ENCODE data around the gene SPRED2.

The SPRED2 gene

GRCh38 chr2:65379721-65380171 is 52.7 kb downstream of the SPRED2 start:
- no peak for TF ChIP-seq CTCF (IDR thresholded peaks at IDR 0.05; ENCODE audit: low read depth, low read length)
- in situ Hi-C loops (cut with HindIII; ENCODE audit: low sequenced_read_pairs): no loop called here
- H3K4me3 ChIP-seq (ENCODE audit: low read depth, low read length): no peak overlapping the region
- no peak for DNase-seq (ENCODE audit: low read depth, low spot score)

GRCh38 chr2:65379223-65379622 is 53.2 kb downstream of the SPRED2 start:
- in situ Hi-C loops (cut with HindIII; ENCODE audit: low sequenced_read_pairs): no loop called here
- no peak for TF ChIP-seq CTCF (IDR thresholded peaks at IDR 0.05; ENCODE audit: low read depth, low read length)

GRCh38 chr2:65378290-65378689 is 54.1 kb downstream of the SPRED2 start:
- no peak for DNase-seq (ENCODE audit: low read depth, low spot score)
- H3K4me3 ChIP-seq (ENCODE audit: low read depth, low read length): no peak overlapping the region
- in situ Hi-C loops (cut with HindIII; ENCODE audit: low sequenced_read_pairs): no loop called here
- no peak for TF ChIP-seq CTCF (IDR thresholded peaks at IDR 0.05; ENCODE audit: low read depth, low read length)

More at GRCh38 chr2:65379223-65379622, 53.2 kb downstream of the SPRED2 start:
- no peak overlapping the region for H3K4me3 ChIP-seq (ENCODE audit: low read depth, low read length)
- DNase-seq (ENCODE audit: low read depth, low spot score): no peak

DNA sequence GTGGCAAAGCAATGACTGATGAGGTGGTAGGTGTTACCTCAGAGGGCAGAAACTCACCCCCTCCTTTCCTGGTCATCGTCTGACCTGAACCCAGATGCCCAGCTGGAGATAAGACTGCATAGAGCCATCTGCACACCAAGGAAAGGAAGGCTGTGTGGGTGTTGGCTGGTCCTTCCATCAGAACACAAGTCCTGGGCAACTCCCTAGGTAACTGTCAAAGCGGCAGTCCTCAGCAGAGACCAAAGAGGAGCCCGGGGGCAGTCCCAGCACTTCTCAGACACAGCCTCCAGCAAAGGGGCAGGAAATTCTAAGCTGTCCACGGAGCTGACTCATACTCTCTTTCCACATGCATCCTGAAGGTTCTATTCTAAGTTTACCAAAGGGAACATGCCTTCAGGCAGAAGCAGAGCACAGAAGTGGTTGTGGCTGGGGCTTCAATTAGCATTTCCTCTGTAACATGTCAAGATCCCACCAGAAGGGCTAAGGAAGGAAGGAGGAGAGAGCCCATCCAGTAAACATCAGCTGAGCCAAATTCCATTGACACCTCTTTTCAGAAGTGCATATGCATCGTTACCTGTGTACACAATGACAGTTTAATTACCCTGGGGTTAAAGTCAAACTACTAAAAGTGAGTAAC is 54.7 kb downstream of the SPRED2 start:
- no peak overlapping the region for H3K4me3 ChIP-seq (ENCODE audit: low read depth, low read length)
- in situ Hi-C loops (cut with HindIII; ENCODE audit: low sequenced_read_pairs): no loop called here
- no peak for TF ChIP-seq CTCF (IDR thresholded peaks at IDR 0.05; ENCODE audit: low read depth, low read length)
- peak; percentile 75 for DNase-seq (ENCODE audit: low read depth, low spot score)

- H3K4me3 ChIP-seq (ENCODE audit: low read depth, low read length): no peak overlapping the region
- in situ Hi-C loops (cut with HindIII; ENCODE audit: low sequenced_read_pairs): no loop called here
- no peak for TF ChIP-seq CTCF (IDR thresholded peaks at IDR 0.05; ENCODE audit: low read depth, low read length)
- DNase-seq (ENCODE audit: low read depth, low spot score): no peak
These were observed 56.7 kb downstream of the SPRED2 start for GRCh38 chr2:65375723-65376122.

GRCh38 chr2:65374999-65375398 is 57.4 kb downstream of the SPRED2 start:
- in situ Hi-C loops (cut with HindIII; ENCODE audit: low sequenced_read_pairs): no loop called here
- no peak for TF ChIP-seq CTCF (IDR thresholded peaks at IDR 0.05; ENCODE audit: low read depth, low read length)
- no peak overlapping the region for H3K4me3 ChIP-seq (ENCODE audit: low read depth, low read length)
- no peak for DNase-seq (ENCODE audit: low read depth, low spot score)

Data from astrocyte of the spinal cord (primary cell).